GM12878 (cell line): ENCODE measurements around the gene ZIC2. TPM values are rescaled to one million over a fixed set of nuclear protein-coding genes. Genes with fewer than 3 reads are reported as not detected.

Experiments used
- ATAC-seq: fragments of 200-7000 bp; cut with Tn5 transposase; 3 replicates; pipeline ENCODE4 v1.9.1; 2020; ENCODE audit warnings: mild to moderate bottlenecking, moderate library complexity
- BruUV-seq: library from RNA; stranded (reverse); fragments of 400-500 nt; replicated peaks from 2 replicates; lab custom pipeline; 2021; lab: Mats Ljungman, UMichigan
- CTCF ChIA-PET: fragments of 300-600 bp; sonication (Branson Sonifier 250); formaldehyde crosslinking; extraction: SDS; loops from one replicate; lab custom pipeline; 2021; ENCODE audit warnings: inconsistent platforms; lab: Yijun Ruan, JAX
- POLR2A ChIA-PET: fragments of 350-600 bp; formaldehyde crosslinking; extraction: SDS; loops from one replicate; lab custom pipeline; 2021; ENCODE audit warnings: inconsistent platforms; lab: Charles Lee
- RAD21 ChIA-PET: fragments of 300-600 bp; sonication (Branson Sonifier 250); formaldehyde crosslinking; loops from one replicate; lab custom pipeline; 2023; ENCODE audit warnings: antibody characterized with exemption; ENCODE audit not compliant: unreplicated experiment; lab: Charles Lee
- SMC1A ChIA-PET: fragments of 300-600 bp; sonication (Branson Sonifier 250); formaldehyde crosslinking; loops from one replicate; lab custom pipeline; 2023; ENCODE audit not compliant: unreplicated experiment, uncharacterized antibody; lab: Charles Lee
- DNase-seq: peaks from one replicate; pipeline ENCODE4 v3.0.0-alpha.2; 2011; ENCODE audit warnings: low read depth, low spot score
- FAIRE-seq: peaks from 3 replicates; lab custom pipeline; 2011; peaks lifted over from hg19 to GRCh38; lab: Jason Lieb, UNC
- H2AFZ ChIP-seq: 2 replicates; pipeline ENCODE4 v1.6.0; 2011; ENCODE audit warnings: low read depth, low read length, control low read depth; ENCODE audit not compliant: control insufficient read depth
- H3K27ac ChIP-seq: 2 replicates; pipeline ENCODE4 v1.5.1; 2011; ENCODE audit warnings: control low read depth; ENCODE audit not compliant: control insufficient read depth, insufficient read depth
- H3K27me3 ChIP-seq, 2 experiments: replicated peaks in 1 of 2; 2 replicates each; pipeline versions ENCODE4 v1.6.0 to v1.6.1; 2011; ENCODE audit warnings: low read length in 1 of 2; ENCODE audit not compliant: control insufficient read depth in 2 of 2, insufficient read depth in 2 of 2
- H3K36me3 ChIP-seq, 2 experiments: 2 replicates each; pipeline ENCODE4 v1.5.1; 2011; ENCODE audit warnings: low read length in 1 of 2; ENCODE audit not compliant: control insufficient read depth in 2 of 2, insufficient read depth in 2 of 2
- H3K4me1 ChIP-seq: 2 replicates; pipeline ENCODE4 v1.6.1; 2011; ENCODE audit warnings: mild to moderate bottlenecking, low read length, moderate library complexity, mixed read lengths; ENCODE audit not compliant: control insufficient read depth, insufficient read depth
- H3K4me2 ChIP-seq: 2 replicates; pipeline ENCODE4 v1.6.0; 2011; ENCODE audit warnings: control low read depth; ENCODE audit not compliant: control insufficient read depth, insufficient read depth
- H3K4me3 ChIP-seq: fragments of 200-600 bp; sonication (generic); 2 replicates; pipeline ENCODE4 v1.5.1; 2016
- H3K79me2 ChIP-seq: 2 replicates; pipeline ENCODE4 v1.6.0; 2011; ENCODE audit warnings: low read length; ENCODE audit not compliant: control insufficient read depth, insufficient read depth
- H3K9ac ChIP-seq: 2 replicates; pipeline ENCODE4 v1.8.0; 2011; ENCODE audit warnings: low read length, control low read depth, mixed read lengths; ENCODE audit not compliant: control insufficient read depth, insufficient read depth
- H3K9me3 ChIP-seq: replicated peaks from 3 replicates; pipeline ENCODE4 v1.5.1; 2011; ENCODE audit warnings: mild to moderate bottlenecking, low read length; ENCODE audit not compliant: control insufficient read depth, insufficient read depth
- H4K20me1 ChIP-seq: 2 replicates; pipeline ENCODE4 v1.6.0; 2011; ENCODE audit not compliant: control insufficient read depth, insufficient read depth
- BACH1 ChIP-seq: fragments of 450-650 bp; IDR thresholded peaks from 2 replicates; pipeline ENCODE4 v1.6.1; 2017; ENCODE audit warnings: mild to moderate bottlenecking, borderline replicate concordance
- IRF3 ChIP-seq: fragments of 450-650 bp; IDR thresholded peaks from 2 replicates; pipeline ENCODE4 v1.6.1; 2014; ENCODE audit warnings: mild to moderate bottlenecking
- MAX ChIP-seq: IDR thresholded peaks from 2 replicates; pipeline ENCODE4 v1.6.1; 2012; ENCODE audit warnings: low read depth, low read length, improper control_type of control experiment
- MYC ChIP-seq: IDR thresholded peaks from 2 replicates; pipeline ENCODE4 v1.6.1; 2011; ENCODE audit warnings: mild to moderate bottlenecking, low read length, moderate library complexity, inconsistent platforms; ENCODE audit not compliant: insufficient read depth, insufficient replicate concordance, insufficient read length, severe bottlenecking
- NFYB ChIP-seq: IDR thresholded peaks from 2 replicates; pipeline ENCODE4 v1.6.1; 2011; ENCODE audit warnings: low read depth, mild to moderate bottlenecking, low read length, improper control_type of control experiment, moderate library complexity; ENCODE audit not compliant: insufficient read depth
- PAX5 ChIP-seq: IDR thresholded peaks from 2 replicates; pipeline ENCODE4 v1.6.1; 2011; ENCODE audit warnings: low read depth, low read length, borderline replicate concordance
- PRDM15 ChIP-seq: fragments of 450-650 bp; formaldehyde crosslinking; IDR thresholded peaks from 2 replicates; pipeline ENCODE4 v1.4.0; 2020; ENCODE audit warnings: mild to moderate bottlenecking, moderate library complexity
- RUNX3 ChIP-seq: IDR thresholded peaks from 2 replicates; pipeline ENCODE4 v1.6.1; 2012; ENCODE audit warnings: low read length, inconsistent platforms
- ZBTB33 ChIP-seq: fragments of 450-650 bp; IDR thresholded peaks from 2 replicates; pipeline ENCODE4 v1.6.1; 2017; ENCODE audit warnings: mild to moderate bottlenecking
- ZZZ3 ChIP-seq: IDR thresholded peaks from 2 replicates; pipeline ENCODE4 v1.6.1; 2011; ENCODE audit warnings: low read depth; ENCODE audit not compliant: control insufficient read depth, insufficient read length
- WGBS: methylation state at CpG from one replicate; pipeline ENCODE4 v1.1.6; 2016; ENCODE audit warnings: low lambda C conversion rate; ENCODE audit not compliant: insufficient replicate concordance, insufficient coverage; ENCODE audit errors: missing lambda C conversion rate; 5-methylcytosine and 5-hydroxymethylcytosine counted together
- in situ Hi-C: fragments of 300-500 bp; cut with MboI; formaldehyde crosslinking; loops from 9 replicates; pipeline ENCODE4 v1.14.3; 2018; ENCODE audit warnings: mixed read lengths
- intact Hi-C: fragments of 100-400 bp; cut with micrococcal nuclease; formaldehyde crosslinking; loops from one replicate; pipeline ENCODE4 v1.14.2; 2022; ENCODE audit not compliant: unreplicated experiment
- polyA plus RNA-seq, 11 experiments: library from polyadenylated mRNA; depleted of rRNA in 4 of 11; unstranded in 6 of 11; stranded (reverse) in 5 of 11; fragments of >200 nt; fragmentation: Nextera tagmentation in 4 of 11; fragmentation: Illumina TruSeq in 1 of 11; extraction: Ambion mirVana in 4 of 11; extraction: Trizol in 1 of 11; gene quantifications; 1 replicate in 1 of 11; 2 replicates in 10 of 11; pipeline versions ENCODE4 v1.2.1 to v1.2.3, GENCODE V29; 2011 to 2016; ENCODE audit warnings: inconsistent platforms in 2 of 11, missing spikeins in 2 of 11, low read depth in 1 of 11
- total RNA-seq, 4 experiments: library from RNA; depleted of rRNA in 3 of 4; stranded (reverse); fragments of >200 nt in 3 of 4; fragmentation: Illumina TruSeq in 1 of 4; extraction: Trizol in 1 of 4; gene quantifications; 2 replicates each; pipeline versions ENCODE4 v1.2.1 to v1.2.3, GENCODE V29; 2013 to 2021

ZIC2 gene
- total and polyA plus RNA-seq, 10 of the 15 experiments (the other 5 are each of a cell fraction or from before 2014, with no cell fraction given), result 0.05 TPM; not detected in 8

GRCh38 chr13:99966064-99966805, 15.3 kb upstream of the ZIC2 start:
- SMC1A ChIA-PET, result interaction anchor here (0.6 kb wide), 1 partner anchor 1999 kb away, joined by 3 read pairs; no protein-coding TSS in a partner anchor

More at GRCh38 chr13:99966064-99966805, 15.3 kb upstream of the ZIC2 start:
- intact Hi-C loops, result no loop called here
- FAIRE-seq (no peak), ATAC-seq (no peak), DNase-seq (no peak)
- TF ChIP-seq RUNX3 (no peak), PRDM15 (CRISPR knock-in tag) (no peak), ZBTB33 (no peak), MYC (no peak), ZZZ3 (no peak), NFYB (no peak), IRF3 (no peak), PAX5 (no peak), MAX (no peak), BACH1 (no peak)
- Histone ChIP-seq H3K4me3 (no peak overlapping the region), H3K27ac (no peak overlapping the region), H3K36me3 (no peaks in the 10 kb centered on the region), H3K4me1 (no peaks in the 10 kb centered on the region), H3K9me3 (peaks cover 5% of the 10 kb centered on the region; the same call in 1 of the 3 replicates), H3K27me3 (peaks cover 2 to 22% of the 10 kb centered on the region in 2 experiments), H3K9ac (no peak overlapping the region), H3K4me2 (no peak overlapping the region), H3K79me2 (no peaks in the 10 kb centered on the region), H4K20me1 (no peaks in the 10 kb centered on the region), H2AFZ (no peak overlapping the region)
- CTCF ChIA-PET, result no interaction called here
- BruUV-seq, result no TSS peak
- in situ Hi-C loops, result no loop called here
- WGBS, result 13% methylated on average over 8 of the region's 8 CpGs
- POLR2A ChIA-PET, result no interaction called here
- RAD21 ChIA-PET, result no interaction called here
